Kidney (tissue), 14 donors: ENCODE data around the gene DBN1. TPM values are rescaled to one million over a fixed set of nuclear protein-coding genes. Genes with fewer than 3 reads are reported as not detected.

ENCODE experiments used
- DNase-seq, 5 donors: peaks; one replicate each; pipeline ENCODE4 v3.0.0-alpha.2; 2013 to 2020
- FAIRE-seq: peaks from 2 replicates; lab custom pipeline; 2012; peaks lifted over from hg19 to GRCh38; lab: Jason Lieb, UNC
- H3K27ac ChIP-seq, 2 donors: one replicate each; pipeline ENCODE4 v1.7.0; 2013; ENCODE audit warnings: low read depth in 2 of 2, low read length in 2 of 2, inconsistent platforms in 1 of 2
- H3K27me3 ChIP-seq: one replicate; pipeline ENCODE4 v1.7.1; 2013; ENCODE audit warnings: low read length, inconsistent platforms; ENCODE audit not compliant: control insufficient read depth, insufficient read depth
- H3K36me3 ChIP-seq, 3 donors: one replicate each; pipeline versions ENCODE4 v1.7.0 to v1.7.1; 2013; ENCODE audit warnings: low read length in 3 of 3, control low read depth in 1 of 3, inconsistent platforms in 1 of 3; ENCODE audit not compliant: insufficient read depth in 3 of 3, control insufficient read depth in 2 of 3
- H3K4me1 ChIP-seq, 3 donors: one replicate each; pipeline versions ENCODE4 v1.7.0 to v1.7.1; 2013; ENCODE audit warnings: low read length in 3 of 3, inconsistent platforms in 1 of 3, low read depth in 1 of 3; ENCODE audit not compliant: control insufficient read depth in 2 of 3, insufficient read depth in 2 of 3
- H3K4me3 ChIP-seq, 3 donors: one replicate each; pipeline versions ENCODE4 v1.7.0 to v1.8.1; 2013; ENCODE audit warnings: low read length in 3 of 3, control low read depth in 1 of 3, inconsistent platforms in 1 of 3
- H3K9ac ChIP-seq, 3 donors: one replicate each; pipeline versions ENCODE4 v1.7.0 to v1.7.1; 2013; ENCODE audit warnings: low read length in 3 of 3, control low read depth in 1 of 3, inconsistent platforms in 1 of 3
- H3K9me3 ChIP-seq, 3 donors: one replicate each; pipeline versions ENCODE4 v1.7.0 to v1.7.1; 2013; ENCODE audit warnings: low read length in 3 of 3, control low read depth in 1 of 3, inconsistent platforms in 1 of 3; ENCODE audit not compliant: control insufficient read depth in 2 of 3, insufficient read depth in 1 of 3
- intact Hi-C: fragments of 100-400 bp; cut with DNase I; formaldehyde crosslinking; loops from one replicate; pipeline ENCODE4 v1.11.1; 2022
- polyA plus RNA-seq: library from polyadenylated mRNA; stranded (reverse); fragments of 350-450 nt; fragmentation: Illumina TruSeq; extraction: RNeasy Lipid Tissue Mini Kit (QIAGEN cat#74804); gene quantifications from one replicate; pipeline ENCODE4 v1.2.3, GENCODE V29; 2014; ENCODE audit warnings: low read depth, low replicate concordance; ENCODE audit not compliant: insufficient read depth
- total RNA-seq: library from RNA; stranded (reverse); fragmentation: NEBNext Ultra II Directional; extraction: Animal tissue kit (Norgen Biotek cat#: 25700); gene quantifications from one replicate; pipeline ENCODE4 v1.2.1, GENCODE V29; 2021
- TF ChIP-seq, protein P1 (sequence below): IDR thresholded peaks from 3 replicates; pipeline ENCODE4 v1.5.1; 2012; ENCODE audit warnings: mild to moderate bottlenecking, moderate library complexity, borderline replicate concordance; ENCODE audit not compliant: insufficient read depth; ENCODE audit errors: extremely low read depth
- donor health status: control.
- donor health status: control.
- donor health status: control.
- donor health status: control.
- donor health status: control.
- donor health status: DM: yes; HTN: yes; CAD: no.
- donor health status: Normal renal cell carcinoma (clear cell type).

Gene DBN1
- total and polyA plus RNA-seq, 2 donors from 2014 or later, result 56.5 to 64.2 TPM

DNA sequence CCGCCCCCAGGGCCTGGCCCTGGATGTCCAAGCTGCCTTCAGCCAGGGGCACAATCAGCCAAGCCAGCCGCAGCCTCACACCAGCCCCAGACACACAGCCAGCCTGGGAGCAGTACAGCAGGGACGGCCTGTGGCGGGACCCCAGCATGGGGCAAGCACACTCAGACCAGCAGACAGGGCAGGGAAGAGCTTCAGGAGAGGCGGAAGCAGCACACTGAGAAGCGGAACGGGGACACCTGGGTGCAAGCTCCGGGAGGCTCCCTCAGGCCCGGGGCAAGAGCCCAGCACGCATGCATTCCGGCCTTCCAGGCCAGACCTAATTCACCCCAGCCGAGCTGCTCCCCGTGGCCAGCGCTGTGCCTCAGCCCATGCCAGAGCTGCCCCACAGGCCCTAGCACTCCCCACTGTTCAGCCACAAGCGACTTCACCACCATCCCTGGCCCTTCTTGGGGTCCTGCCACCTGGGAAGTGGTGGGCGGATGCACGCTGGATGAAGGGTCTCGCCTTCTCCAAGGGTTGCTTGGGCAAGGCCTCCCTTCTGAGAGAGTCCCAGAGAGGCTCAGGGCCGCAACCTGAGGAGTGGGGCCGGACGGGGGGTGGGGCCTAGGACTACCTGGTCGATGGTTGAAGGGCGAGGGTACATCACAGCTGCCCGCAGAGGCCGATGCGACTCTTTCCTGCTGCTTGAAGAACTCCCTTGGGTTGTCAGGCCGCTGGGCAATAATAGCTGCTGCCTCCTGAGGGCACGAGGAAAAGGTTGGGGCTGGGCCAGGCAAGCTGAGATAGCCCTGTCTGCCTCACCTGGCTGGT, 13.4 kb downstream of the DBN1 start:
- Histone ChIP-seq H3K9me3 (no peaks in the 10 kb centered on the region), H3K9ac (no peak overlapping the region), H3K36me3 (peaks cover 0 to under 1% (median 0%) of the 10 kb centered on the region in 3 donors), H3K27me3 (no peaks in the 10 kb centered on the region), H3K4me1 (peaks cover 0 to 4% (median 0%) of the 10 kb centered on the region in 3 donors), H3K4me3 (no peak overlapping the region), H3K27ac (no peak overlapping the region)
- DNase-seq, result no peak
- TF ChIP-seq, protein P1, sequence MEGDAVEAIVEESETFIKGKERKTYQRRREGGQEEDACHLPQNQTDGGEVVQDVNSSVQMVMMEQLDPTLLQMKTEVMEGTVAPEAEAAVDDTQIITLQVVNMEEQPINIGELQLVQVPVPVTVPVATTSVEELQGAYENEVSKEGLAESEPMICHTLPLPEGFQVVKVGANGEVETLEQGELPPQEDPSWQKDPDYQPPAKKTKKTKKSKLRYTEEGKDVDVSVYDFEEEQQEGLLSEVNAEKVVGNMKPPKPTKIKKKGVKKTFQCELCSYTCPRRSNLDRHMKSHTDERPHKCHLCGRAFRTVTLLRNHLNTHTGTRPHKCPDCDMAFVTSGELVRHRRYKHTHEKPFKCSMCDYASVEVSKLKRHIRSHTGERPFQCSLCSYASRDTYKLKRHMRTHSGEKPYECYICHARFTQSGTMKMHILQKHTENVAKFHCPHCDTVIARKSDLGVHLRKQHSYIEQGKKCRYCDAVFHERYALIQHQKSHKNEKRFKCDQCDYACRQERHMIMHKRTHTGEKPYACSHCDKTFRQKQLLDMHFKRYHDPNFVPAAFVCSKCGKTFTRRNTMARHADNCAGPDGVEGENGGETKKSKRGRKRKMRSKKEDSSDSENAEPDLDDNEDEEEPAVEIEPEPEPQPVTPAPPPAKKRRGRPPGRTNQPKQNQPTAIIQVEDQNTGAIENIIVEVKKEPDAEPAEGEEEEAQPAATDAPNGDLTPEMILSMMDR, result no peak
- FAIRE-seq, result no peak
- intact Hi-C loops, result no loop called here

DNA sequence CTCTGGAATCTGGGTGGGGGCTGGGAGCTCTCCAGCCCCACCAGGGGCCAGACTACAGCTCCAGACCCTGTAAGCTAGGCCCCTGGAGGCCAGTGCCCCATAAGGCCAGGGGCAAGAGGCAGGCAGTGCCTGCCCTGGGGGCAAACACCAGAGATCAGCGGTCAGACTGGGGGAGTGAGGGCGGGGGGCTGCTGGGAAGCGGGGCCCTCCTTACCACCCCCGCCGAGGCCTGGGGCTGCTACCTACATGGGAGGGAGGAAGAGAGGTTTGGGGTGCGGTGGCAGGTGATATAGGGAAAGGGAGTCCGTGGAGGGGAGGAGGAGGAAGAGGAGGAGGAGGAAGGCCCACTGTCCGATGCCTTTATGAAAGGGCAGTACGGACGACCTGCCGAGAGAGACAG, 14.1 kb downstream of the DBN1 start:
- Histone ChIP-seq H3K9me3 (no peaks in the 10 kb centered on the region), H3K27ac (no peak overlapping the region), H3K27me3 (no peaks in the 10 kb centered on the region), H3K9ac (no peak overlapping the region), H3K36me3 (no peaks in the 10 kb centered on the region), H3K4me1 (peaks cover 0 to 7% (median 0%) of the 10 kb centered on the region in 3 donors), H3K4me3 (no peak overlapping the region)
- FAIRE-seq (no peak), DNase-seq (no peak)
- TF ChIP-seq, protein P1, result no peak
- intact Hi-C loops, result no loop called here

DNA sequence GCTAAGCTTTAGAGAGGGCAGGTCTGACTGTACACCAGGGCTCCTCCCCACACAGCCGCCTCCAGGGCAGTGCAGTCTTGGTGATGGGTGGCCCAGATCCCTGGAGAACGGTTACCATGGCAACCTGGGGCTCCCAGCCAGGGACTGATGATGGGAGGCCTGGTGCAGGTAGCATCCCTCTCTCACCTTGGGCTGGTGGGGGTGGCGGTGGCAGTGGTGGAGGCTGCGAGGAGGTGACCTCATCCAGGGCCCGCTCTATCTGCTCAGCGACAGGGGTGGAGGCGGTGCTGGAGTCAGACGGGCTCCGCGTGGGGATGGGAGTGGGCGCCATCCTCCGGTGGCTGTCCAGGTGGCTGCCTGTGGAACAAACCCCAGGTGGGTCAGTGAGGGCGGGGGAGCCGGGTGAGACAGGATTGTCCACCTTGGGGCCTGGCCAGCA, 14.5 kb downstream of the DBN1 start:
- DNase-seq, result peak in 2 of 5 donors; percentile 80 to 81
- no peak overlapping the region for H3K9ac ChIP-seq
- FAIRE-seq, result no peak
- H3K27ac ChIP-seq, result no peak overlapping the region
- no peaks in the 10 kb centered on the region for H3K36me3 ChIP-seq
- intact Hi-C loops, result no loop called here
- TF ChIP-seq, protein P1, result no peak
- no peaks in the 10 kb centered on the region for H3K9me3 ChIP-seq
- H3K4me3 ChIP-seq, result no peak overlapping the region
- peaks cover 0 to 10% (median 0%) of the 10 kb centered on the region in 3 donors for H3K4me1 ChIP-seq
- no peaks in the 10 kb centered on the region for H3K27me3 ChIP-seq
